H9 (cell line): ENCODE data around the gene CAPN3. TPM values are rescaled to one million over a fixed set of nuclear protein-coding genes. Genes with fewer than 3 reads are reported as not detected.
A peak's percentile ranks its signal among the peaks of the same experiment; 100 is the strongest.

Source experiments
- DNase-seq: peaks from one replicate; pipeline ENCODE4 v3.0.0-alpha.2; 2017
- H2AFZ ChIP-seq: one replicate; pipeline ENCODE4 v1.6.1; 2013; ENCODE audit warnings: mild to moderate bottlenecking, low read length, control low read depth, moderate library complexity
- H2AK5ac ChIP-seq: 2 replicates; pipeline ENCODE4 v1.6.1; 2013; ENCODE audit warnings: low read length, control low read depth, mixed read lengths; ENCODE audit not compliant: insufficient read length
- H2BK120ac ChIP-seq: one replicate; pipeline ENCODE4 v1.6.1; 2013; ENCODE audit warnings: low read depth, mild to moderate bottlenecking, low read length, control low read depth, inconsistent platforms; ENCODE audit not compliant: poor library complexity, severe bottlenecking
- H2BK12ac ChIP-seq: 2 replicates; pipeline ENCODE4 v1.6.1; 2013; ENCODE audit warnings: low read length, control low read depth, mixed read lengths, low read depth; ENCODE audit not compliant: insufficient read length
- H2BK15ac ChIP-seq: 2 replicates; pipeline ENCODE4 v1.6.1; 2013; ENCODE audit warnings: low read depth, low read length, control low read depth
- H2BK20ac ChIP-seq: one replicate; pipeline ENCODE4 v1.6.1; 2013; ENCODE audit warnings: low read depth, mild to moderate bottlenecking, low read length, control low read depth, inconsistent platforms; ENCODE audit not compliant: poor library complexity, severe bottlenecking
- H2BK5ac ChIP-seq: 2 replicates; pipeline ENCODE4 v1.6.1; 2013; ENCODE audit warnings: low read length, control low read depth, mixed read lengths; ENCODE audit not compliant: insufficient read length
- H3K14ac ChIP-seq: 2 replicates; pipeline ENCODE4 v1.6.1; 2013; ENCODE audit warnings: low read length, control low read depth; ENCODE audit not compliant: insufficient read depth
- H3K18ac ChIP-seq: 2 replicates; pipeline ENCODE4 v1.6.1; 2013; ENCODE audit warnings: low read depth, mild to moderate bottlenecking, mixed read lengths, low read length, control low read depth; ENCODE audit not compliant: insufficient read length
- H3K23ac ChIP-seq: 2 replicates; pipeline ENCODE4 v1.6.1; 2013; ENCODE audit warnings: low read length, control low read depth, mixed read lengths, low read depth; ENCODE audit not compliant: insufficient read length
- H3K23me2 ChIP-seq: 2 replicates; pipeline ENCODE4 v1.6.1; 2013; ENCODE audit warnings: low read depth, mild to moderate bottlenecking, mixed read lengths, low read length, control low read depth; ENCODE audit not compliant: insufficient read length, poor library complexity, severe bottlenecking
- H3K27ac ChIP-seq: 2 replicates; pipeline ENCODE4 v1.5.1; 2013; ENCODE audit warnings: low read length, control low read depth, mixed read lengths, low read depth; ENCODE audit not compliant: insufficient read length
- H3K27me3 ChIP-seq: 2 replicates; pipeline ENCODE4 v1.6.1; 2013; ENCODE audit warnings: low read length, control low read depth, inconsistent platforms; ENCODE audit not compliant: insufficient read depth
- H3K4ac ChIP-seq: 2 replicates; pipeline ENCODE4 v1.6.1; 2013; ENCODE audit warnings: low read depth, mild to moderate bottlenecking, control low read depth, inconsistent platforms, low read length, moderate library complexity
- H3K4me1 ChIP-seq: 2 replicates; pipeline ENCODE4 v1.6.1; 2013; ENCODE audit warnings: low read length, control low read depth, inconsistent platforms; ENCODE audit not compliant: insufficient read depth
- H3K4me2 ChIP-seq: 2 replicates; pipeline ENCODE4 v1.6.1; 2013; ENCODE audit warnings: low read length, control low read depth, mixed read lengths; ENCODE audit not compliant: insufficient read length, insufficient read depth
- H3K56ac ChIP-seq: 2 replicates; pipeline ENCODE4 v1.6.1; 2013; ENCODE audit warnings: low read depth, mild to moderate bottlenecking, mixed read lengths, low read length, control low read depth; ENCODE audit not compliant: insufficient read length
- H3K79me1 ChIP-seq: 2 replicates; pipeline ENCODE4 v1.6.1; 2013; ENCODE audit warnings: low read depth, mild to moderate bottlenecking, moderate library complexity, low read length, control low read depth, inconsistent platforms; ENCODE audit not compliant: insufficient read depth, poor library complexity, severe bottlenecking
- H3K79me2 ChIP-seq: 2 replicates; pipeline ENCODE4 v1.6.1; 2013; ENCODE audit warnings: low read length, control low read depth, inconsistent platforms; ENCODE audit not compliant: insufficient read depth
- H3K9ac ChIP-seq: 2 replicates; pipeline ENCODE4 v1.6.1; 2013; ENCODE audit warnings: low read length, control low read depth, mixed read lengths; ENCODE audit not compliant: insufficient read length; ENCODE audit errors: extremely low read depth
- H3K9me3 ChIP-seq: one replicate; pipeline ENCODE4 v1.6.1; 2013; ENCODE audit warnings: low read depth, low read length, inconsistent platforms; ENCODE audit not compliant: control insufficient read depth
- H3T11ph ChIP-seq: one replicate; pipeline ENCODE4 v1.6.1; 2013; ENCODE audit warnings: mild to moderate bottlenecking, low read length, control low read depth, inconsistent platforms
- H4K20me1 ChIP-seq: one replicate; pipeline ENCODE4 v1.6.1; 2013; ENCODE audit not compliant: control insufficient read depth, insufficient read length, insufficient read depth
- H4K5ac ChIP-seq: 2 replicates; pipeline ENCODE4 v1.6.1; 2013; ENCODE audit warnings: low read depth, mild to moderate bottlenecking, mixed read lengths, low read length, control low read depth; ENCODE audit not compliant: insufficient read length
- H4K8ac ChIP-seq: replicated peaks from 2 replicates; pipeline ENCODE4 v1.6.1; 2013; ENCODE audit warnings: low read length, control low read depth, mixed read lengths, low read depth; ENCODE audit not compliant: insufficient read length
- H4K91ac ChIP-seq: 2 replicates; pipeline ENCODE4 v1.6.1; 2013; ENCODE audit warnings: low read depth, mild to moderate bottlenecking, moderate library complexity, mixed read lengths, low read length, control low read depth; ENCODE audit not compliant: insufficient read length
- H3K27ac Mint-ChIP-seq, 3 experiments: 2 replicates in 2 of 3; 3 replicates in 1 of 3; pipeline ENCODE4 v1.8.0; 2020 to 2021; ENCODE audit warnings: mixed read lengths in 3 of 3, mild to moderate bottlenecking in 1 of 3, moderate library complexity in 1 of 3
- H3K27me3 Mint-ChIP-seq: 2 replicates; pipeline ENCODE4 v1.8.0; 2021; ENCODE audit warnings: low read depth, mild to moderate bottlenecking, moderate library complexity, mixed read lengths
- H3K36me3 Mint-ChIP-seq, 3 experiments: 2 replicates in 2 of 3; 3 replicates in 1 of 3; pipeline ENCODE4 v1.8.0; 2020 to 2021; ENCODE audit warnings: low read depth in 3 of 3, mixed read lengths in 3 of 3; ENCODE audit not compliant: insufficient read depth in 1 of 3
- H3K4me1 Mint-ChIP-seq, 2 experiments: 2 replicates each; pipeline ENCODE4 v1.8.0; 2020; ENCODE audit warnings: mixed read lengths in 2 of 2
- H3K4me3 Mint-ChIP-seq, 2 experiments: 2 replicates in 1 of 2; 3 replicates in 1 of 2; pipeline ENCODE4 v1.8.0; 2020 to 2021; ENCODE audit warnings: mild to moderate bottlenecking in 2 of 2, mixed read lengths in 2 of 2, moderate library complexity in 1 of 2
- H3K9me3 Mint-ChIP-seq, 2 experiments: 2 replicates in 1 of 2; 3 replicates in 1 of 2; pipeline ENCODE4 v1.8.0; 2020; ENCODE audit warnings: mild to moderate bottlenecking in 2 of 2, mixed read lengths in 2 of 2, moderate library complexity in 1 of 2
- WGBS: extraction: QIAGEN DNeasy Blood & Tissue Kit; methylation state at CpG from one replicate; pipeline ENCODE4 v1.1.7; 2013; ENCODE audit warnings: missing lambda C conversion rate, low lambda C conversion rate, mixed read lengths; ENCODE audit not compliant: insufficient read length; ENCODE audit errors: extremely low coverage; 5-methylcytosine and 5-hydroxymethylcytosine counted together
- total RNA-seq: library from RNA; stranded (reverse); gene quantifications from 2 replicates; pipeline ENCODE4 v1.2.1, GENCODE V29; 2021
- TF ChIP-seq, protein P1 (sequence below): fragments of 200-600 bp; sonication (generic); conservative IDR thresholded peaks from 3 replicates; pipeline ENCODE4 v1.8.0; 2021; ENCODE audit warnings: antibody characterized with exemption, mild to moderate bottlenecking

CAPN3 gene
- total RNA-seq, 1 experiment from 2014 or later = 0.31 TPM

DNA sequence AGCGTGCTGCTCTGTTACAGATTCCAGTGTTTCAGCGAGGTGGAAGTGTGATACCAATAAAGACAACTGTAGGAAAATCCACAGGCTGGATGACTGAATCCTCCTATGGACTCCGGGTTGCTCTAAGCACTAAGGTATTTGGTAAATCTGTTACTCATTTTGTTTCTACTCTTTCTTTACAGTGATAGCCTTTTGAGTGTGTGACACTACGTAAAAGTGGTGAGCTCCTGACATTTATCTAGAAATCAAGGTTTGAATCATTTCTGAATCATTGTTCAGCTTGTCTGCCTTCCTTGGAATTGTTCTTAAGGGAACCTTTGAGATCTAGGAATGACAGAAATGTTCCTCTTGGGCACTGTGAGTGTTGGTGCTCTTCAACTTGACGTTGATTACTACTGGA is 11.2 kb upstream of the CAPN3 start:
- Mint-ChIP-seq H3K27me3 (no peaks in the 10 kb centered on the region; the same call in 1 of the 2 replicates), H3K4me1 (no peaks in the 10 kb centered on the region), H3K9me3 (no peaks in the 10 kb centered on the region), H3K4me3 (no peak overlapping the region), H3K36me3 (peaks cover 0 to 5% (median 0%) of the 10 kb centered on the region in 3 experiments; a peak in 2 of 7 replicates), H3K27ac (0 out of 7 replicates have a peak overlapping the region, but pooled peaks of 1 of the 3 experiments have one; percentile 40)
- WGBS = no CpG with 5 or more reads among the region's 5 CpGs
- no peaks in the 10 kb centered on the region for H3K79me1 ChIP-seq
- H3K23ac ChIP-seq = no peak overlapping the region
- no peak overlapping the region for H3K14ac ChIP-seq
- no peak overlapping the region for H3K9ac ChIP-seq
- H4K20me1 ChIP-seq = no peaks in the 10 kb centered on the region
- H3K9me3 ChIP-seq = no peaks in the 10 kb centered on the region
- no peaks in the 10 kb centered on the region for H3K4me1 ChIP-seq
- H2BK5ac ChIP-seq = no peak overlapping the region
- no peak for DNase-seq
- H2BK15ac ChIP-seq = no peak overlapping the region
- no peak overlapping the region for H2BK12ac ChIP-seq
- H4K91ac ChIP-seq = no peak overlapping the region
- H4K8ac ChIP-seq = no peak overlapping the region
- TF ChIP-seq, protein P1, sequence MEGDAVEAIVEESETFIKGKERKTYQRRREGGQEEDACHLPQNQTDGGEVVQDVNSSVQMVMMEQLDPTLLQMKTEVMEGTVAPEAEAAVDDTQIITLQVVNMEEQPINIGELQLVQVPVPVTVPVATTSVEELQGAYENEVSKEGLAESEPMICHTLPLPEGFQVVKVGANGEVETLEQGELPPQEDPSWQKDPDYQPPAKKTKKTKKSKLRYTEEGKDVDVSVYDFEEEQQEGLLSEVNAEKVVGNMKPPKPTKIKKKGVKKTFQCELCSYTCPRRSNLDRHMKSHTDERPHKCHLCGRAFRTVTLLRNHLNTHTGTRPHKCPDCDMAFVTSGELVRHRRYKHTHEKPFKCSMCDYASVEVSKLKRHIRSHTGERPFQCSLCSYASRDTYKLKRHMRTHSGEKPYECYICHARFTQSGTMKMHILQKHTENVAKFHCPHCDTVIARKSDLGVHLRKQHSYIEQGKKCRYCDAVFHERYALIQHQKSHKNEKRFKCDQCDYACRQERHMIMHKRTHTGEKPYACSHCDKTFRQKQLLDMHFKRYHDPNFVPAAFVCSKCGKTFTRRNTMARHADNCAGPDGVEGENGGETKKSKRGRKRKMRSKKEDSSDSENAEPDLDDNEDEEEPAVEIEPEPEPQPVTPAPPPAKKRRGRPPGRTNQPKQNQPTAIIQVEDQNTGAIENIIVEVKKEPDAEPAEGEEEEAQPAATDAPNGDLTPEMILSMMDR = no peak
- H3K23me2 ChIP-seq = no peaks in the 10 kb centered on the region
- H3K56ac ChIP-seq = no peak overlapping the region
- no peaks in the 10 kb centered on the region for H3K79me2 ChIP-seq
- H3K18ac ChIP-seq = no peak overlapping the region
- H2AK5ac ChIP-seq = no peak overlapping the region
- H2BK20ac ChIP-seq = no peak overlapping the region
- H3K4ac ChIP-seq = no peak overlapping the region
- H3K27ac ChIP-seq = no peak overlapping the region
- no peak overlapping the region for H4K5ac ChIP-seq
- H2AFZ ChIP-seq = no peak overlapping the region
- no peak overlapping the region for H2BK120ac ChIP-seq
- no peaks in the 10 kb centered on the region for H3K27me3 ChIP-seq
- H3K4me2 ChIP-seq = no peak overlapping the region
- H3T11ph ChIP-seq = no peak overlapping the region
